ENCODE results near the gene PDE1C.
"Not testable (repeated sequence)": the region's sequence is repeated elsewhere in the genome, so short reads cannot be mapped to it uniquely, and the experiment has no call there.

The PDE1C gene

DNA sequence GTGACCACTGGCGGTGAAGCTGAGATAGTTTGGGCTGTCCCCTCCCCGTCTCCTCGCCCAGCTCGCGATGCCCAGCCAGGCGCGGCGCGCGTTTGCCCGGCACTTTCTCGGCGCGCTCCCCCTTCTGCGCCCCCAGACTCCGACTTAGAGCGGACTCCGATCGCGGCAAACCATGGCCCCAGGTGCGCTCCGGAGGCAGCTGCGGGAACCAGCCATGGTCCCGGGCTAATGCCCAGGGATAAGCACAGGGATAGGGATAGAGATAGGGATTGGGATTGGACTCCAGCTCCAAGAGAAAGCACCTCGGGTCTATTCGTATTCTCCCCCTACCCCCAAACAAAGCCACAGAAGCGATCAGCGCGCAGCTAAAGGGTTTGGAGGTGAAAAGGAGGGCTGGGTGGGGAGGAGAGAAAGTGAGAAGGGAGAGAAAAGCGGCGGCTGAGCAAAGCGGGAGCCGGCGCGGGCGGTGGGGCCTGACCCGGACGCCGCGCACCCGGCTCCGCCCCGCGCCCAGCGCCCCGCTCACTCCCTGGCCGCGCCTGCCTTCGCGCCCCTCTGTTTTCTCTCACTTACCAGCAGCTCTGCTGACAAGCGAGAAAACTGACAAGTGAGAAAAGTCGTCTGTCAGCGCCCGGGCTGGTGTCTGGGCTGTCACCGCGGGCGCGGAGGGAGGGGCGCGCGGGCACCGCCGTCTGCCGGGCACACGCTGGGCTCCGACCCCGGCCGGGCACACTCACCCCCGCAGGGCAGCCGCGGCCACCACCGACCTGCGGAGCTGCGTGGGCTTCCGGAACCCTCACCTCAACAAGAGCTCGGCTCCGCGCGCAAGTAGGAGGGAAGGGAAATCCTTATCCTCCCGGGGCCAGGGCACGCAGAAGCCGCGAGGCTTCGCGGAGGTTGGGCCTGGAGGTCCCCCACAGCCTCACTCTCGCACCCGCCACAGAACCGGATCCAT is at the start of gene PDE1C:
TSS of gene PDE1C (minus strand) at position 2 of the 955 bp plus-strand sequence.
- DNase-seq (ENCODE audit: low read depth), result no peak

DNA sequence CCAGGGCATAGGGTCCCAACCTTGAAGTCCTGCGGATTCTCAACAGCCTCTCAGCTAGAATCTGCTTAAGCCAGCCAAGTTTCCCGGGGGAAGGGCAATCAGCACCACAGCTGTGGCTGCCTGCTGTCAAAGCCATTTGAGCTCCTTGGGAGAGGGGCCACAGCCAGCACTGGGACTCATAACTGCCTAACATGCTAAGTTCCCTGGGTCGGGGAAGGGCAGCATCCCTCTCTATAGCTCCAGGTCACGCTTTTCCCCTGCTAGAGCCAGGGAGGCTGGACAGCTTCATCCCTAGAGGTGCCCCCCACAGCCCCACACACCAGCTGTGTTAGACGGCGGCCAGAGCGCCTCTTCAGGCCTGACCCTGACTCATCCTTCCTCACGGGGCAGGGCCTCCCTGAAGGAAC is 49.6 kb upstream of the PDE1C start:
- DNase-seq (ENCODE audit: low read depth), result no peak

DNA sequence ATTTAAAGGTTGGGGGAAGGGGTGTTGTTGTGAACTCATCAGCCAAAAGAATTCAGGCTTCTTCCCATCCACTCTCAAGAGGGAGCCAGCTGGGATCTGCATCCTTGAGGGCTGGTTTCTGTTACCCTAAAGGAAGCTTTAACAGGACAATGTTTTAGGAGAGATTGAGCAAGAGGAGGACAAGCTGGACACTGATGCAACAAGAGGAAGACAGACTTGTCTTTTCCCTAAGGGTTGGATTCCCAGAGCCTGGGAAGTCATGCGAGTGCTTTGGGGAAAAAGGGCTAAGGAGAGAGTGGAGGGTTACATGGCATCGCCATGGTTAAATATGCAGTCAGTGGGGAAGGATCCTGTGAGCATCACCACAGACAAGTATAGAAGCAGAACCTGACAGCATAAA is 47.6 kb upstream of the PDE1C start:
- no peak for DNase-seq (ENCODE audit: low read depth)

DNA sequence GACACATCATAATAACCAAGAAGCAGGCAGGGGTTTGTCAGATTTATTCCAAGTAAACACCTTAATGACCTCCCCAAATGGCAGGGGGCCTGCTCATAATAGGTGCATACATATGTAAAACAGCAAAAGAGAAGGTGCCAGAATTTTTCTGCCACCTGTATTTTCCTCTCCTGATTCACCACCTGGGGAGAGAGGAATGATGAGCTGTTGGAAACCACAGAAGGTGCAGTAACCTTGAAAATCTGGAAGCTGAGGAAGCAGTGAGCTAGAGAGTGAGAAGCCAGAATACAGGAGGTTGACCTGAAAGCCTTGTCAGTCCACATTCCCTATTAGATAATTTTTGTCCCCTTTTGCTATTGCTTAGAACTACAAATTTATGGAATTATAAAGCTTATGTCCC is 46.2 kb upstream of the PDE1C start:
- DNase-seq (ENCODE audit: low read depth), result no peak

DNA sequence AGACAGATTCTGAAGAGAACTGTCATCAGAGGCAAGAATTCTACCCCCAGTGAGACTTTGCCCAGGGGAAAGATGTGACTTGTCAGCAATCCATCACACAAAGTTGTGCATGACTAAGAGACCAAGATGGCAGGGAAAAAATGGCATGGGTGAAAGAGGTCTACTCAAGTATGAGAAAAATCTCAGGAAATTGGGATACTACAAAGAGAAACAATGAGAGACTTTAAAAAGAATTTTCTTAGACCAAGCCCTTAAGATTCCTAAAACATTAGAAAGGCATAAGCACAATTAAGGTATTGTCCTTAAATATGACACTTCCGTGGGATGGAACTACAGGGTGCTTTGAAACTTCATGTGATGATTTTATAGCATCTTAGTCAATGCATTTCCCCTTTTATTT is 45.6 kb upstream of the PDE1C start:
- DNase-seq (ENCODE audit: low read depth), result no peak

DNA sequence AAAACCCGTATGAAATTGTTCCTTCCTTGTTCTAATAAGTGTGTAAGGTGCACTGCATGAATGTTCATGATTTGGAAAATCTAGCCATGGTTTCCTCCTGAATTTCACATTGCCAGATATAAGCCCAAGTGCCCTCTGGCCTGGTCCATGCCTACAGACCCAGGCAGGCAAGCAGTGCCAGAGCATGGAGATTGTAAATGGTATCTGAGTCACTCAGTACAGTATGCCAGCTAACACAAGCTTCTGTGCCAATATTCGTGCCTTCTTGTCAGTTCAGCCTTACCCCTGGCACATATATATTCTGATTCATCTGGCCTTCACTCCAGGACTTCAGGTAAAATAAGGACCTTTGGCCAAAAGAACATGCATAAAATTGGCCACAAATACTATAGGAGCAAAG is 38.4 kb upstream of the PDE1C start:
- no peak for DNase-seq (ENCODE audit: low read depth)

DNA sequence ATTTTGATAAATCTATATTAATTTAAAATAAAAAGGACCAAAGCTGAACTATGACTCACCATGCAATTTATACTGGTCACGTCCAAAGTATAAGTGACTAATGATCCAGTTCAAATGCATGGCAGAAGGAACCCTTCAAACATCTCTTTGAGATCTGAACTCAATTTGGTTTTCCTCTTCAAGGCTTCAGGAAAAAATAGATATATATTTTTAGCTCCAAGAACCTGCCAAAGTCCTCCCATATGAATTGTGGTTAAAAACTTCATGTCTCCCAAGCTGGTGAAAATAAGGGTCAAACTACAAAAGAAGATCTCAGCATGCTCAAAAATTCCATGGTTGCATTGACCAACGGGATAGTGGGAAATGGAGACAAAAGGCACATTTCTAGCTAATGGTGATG is 34.6 kb upstream of the PDE1C start:
- DNase-seq (ENCODE audit: low read depth), result no peak

DNA sequence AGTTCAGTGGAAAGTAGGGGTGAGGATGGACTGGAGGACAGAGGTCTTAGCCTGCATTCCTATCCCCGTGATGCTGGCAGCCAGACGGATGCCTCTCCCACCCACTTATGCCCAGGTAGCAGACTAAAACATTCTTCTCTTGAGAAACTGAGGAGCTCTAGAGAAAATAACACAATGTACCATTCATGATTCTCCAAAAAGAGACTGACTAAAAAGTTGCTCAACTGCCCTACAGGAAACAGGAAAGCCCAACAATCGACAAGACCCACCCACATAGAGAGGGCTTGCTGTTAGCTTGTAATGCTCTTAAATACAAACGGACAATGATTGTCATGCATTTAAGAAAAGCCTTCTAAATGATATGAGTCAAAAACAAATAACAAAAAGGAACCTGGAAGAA is 33.2 kb upstream of the PDE1C start:
- DNase-seq (ENCODE audit: low read depth), result no peak

DNA sequence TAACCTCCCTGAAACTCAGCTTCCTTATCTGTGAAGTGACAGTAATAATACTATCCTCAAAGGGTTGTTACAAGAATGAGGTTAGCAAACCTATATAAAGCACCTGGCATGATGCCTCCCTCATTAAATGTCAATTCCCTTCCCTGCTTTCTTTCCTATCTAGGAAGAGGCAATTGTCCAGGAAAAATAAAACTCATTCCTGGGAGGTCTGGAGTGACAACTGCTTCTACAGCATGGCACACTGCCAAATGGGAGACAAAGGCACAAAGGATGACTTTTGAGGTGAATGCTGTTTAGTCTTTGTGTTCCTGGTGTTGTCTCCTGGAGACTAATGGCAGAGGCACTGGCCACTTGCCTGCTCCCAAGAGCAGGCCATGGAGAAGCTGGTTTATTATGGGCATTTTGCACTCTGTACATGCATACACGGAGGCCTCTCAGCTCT is 32.2 kb upstream of the PDE1C start:
- DNase-seq (ENCODE audit: low read depth), result no peak

DNA sequence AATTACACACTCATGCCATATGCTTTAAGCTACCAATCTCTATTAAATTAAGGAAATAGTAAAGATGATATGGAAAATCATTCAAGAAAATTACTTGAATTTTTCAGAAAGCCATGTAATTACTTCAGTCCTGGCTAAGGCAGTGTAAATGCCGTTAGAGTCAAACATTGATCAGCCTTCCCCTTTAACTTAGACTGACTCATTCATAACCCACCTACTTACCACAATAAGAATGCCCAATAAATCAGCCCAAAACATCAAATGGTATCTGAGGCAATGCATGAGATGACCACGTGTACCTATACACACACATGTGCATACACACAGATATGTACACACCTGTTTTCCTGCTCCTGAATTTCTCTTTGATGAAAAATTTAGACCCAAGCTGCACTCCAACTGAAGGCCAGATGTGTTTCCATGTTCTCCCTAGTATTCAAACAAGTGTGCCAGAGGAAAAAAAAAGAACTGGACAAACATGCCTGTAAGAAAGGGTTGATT is 30.2 kb upstream of the PDE1C start:
- no peak for DNase-seq (ENCODE audit: low read depth)

DNA sequence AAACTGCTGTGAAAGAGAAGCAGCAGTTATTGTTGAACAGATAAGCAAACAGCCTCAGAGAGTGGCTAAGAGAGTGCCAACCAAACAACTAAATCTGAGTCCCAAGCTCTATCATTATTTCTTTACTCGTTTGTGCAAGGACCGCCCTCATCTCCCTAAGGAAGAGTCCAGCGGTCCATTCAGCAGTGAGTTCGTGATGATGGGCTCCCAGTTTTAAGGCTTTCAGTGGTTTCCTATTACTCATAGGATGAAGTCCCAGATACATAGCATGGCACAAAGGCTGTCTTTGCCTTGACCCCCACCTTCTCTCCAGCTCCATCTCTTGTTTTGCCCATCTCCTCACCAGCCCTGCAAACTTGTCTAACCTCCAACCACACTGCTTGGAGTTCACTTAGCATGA is 24.3 kb upstream of the PDE1C start:
- no peak for DNase-seq (ENCODE audit: low read depth)

DNA sequence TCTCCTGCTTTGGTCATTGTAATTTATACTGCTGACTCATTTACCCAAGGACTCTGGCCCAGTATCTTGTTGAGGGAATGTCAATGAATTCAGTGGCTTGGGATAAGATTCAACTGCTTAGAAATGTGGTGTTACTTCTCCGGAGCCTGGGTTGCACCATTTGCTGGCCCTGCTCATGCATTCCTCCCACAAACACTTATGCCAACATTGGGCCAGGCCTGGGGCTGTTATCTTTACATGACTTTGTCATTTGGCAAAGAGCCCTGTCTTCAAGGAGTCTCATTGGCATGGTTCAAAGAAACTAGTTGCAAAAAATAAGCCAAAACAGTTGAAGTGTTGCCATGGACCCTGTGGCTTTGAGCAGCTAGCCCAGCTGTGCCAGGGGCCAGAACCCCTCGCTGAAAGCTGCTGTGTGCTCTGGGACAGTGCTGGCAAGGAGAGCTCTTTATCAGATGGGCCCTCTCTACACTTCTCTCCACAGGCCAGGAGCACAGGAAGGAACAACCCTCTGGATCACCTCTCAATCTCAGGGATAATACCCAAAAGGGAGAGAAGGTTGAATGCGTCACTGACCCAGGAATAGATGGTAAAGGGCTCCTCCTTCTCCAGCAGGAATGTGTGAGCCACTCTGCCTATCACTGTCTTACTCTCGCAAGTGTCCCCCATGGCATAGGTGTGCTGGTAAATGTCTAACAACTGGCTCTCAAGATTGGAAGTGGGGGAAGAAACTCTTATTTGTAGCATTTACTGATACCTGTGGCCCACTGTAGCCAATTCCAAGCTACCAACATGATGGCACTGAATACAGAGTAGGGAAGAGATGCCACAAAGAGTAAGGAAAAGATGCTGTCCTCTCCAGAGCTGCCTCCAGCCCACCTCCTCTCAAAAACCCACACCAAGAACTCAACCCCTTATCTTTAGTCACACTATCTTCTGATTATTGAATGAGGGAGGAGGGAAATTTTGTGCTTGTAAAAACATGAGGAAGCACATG is 23.5 kb upstream of the PDE1C start:
- DNase-seq (ENCODE audit: low read depth), result no peak

DNA sequence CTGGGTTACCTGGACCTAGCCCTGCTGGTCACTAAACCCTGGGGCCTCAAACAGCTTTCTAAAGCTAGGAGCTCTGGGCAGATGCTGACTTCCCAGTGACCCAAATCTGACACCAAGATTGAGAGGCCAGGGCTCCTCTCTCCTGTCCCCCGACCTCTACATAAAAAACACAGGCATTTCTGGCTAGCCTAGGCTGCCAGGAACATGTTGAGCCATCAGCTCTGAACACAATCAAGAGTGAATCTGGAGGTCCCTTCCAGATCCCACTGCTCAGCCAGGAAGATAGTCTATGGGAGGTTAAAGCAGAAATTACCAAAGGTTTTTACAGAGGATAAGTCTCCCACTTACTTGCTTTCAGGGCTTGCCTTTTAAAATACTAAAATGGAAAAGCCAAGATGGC is 22.1 kb upstream of the PDE1C start:
- DNase-seq (ENCODE audit: low read depth), result no peak

DNA sequence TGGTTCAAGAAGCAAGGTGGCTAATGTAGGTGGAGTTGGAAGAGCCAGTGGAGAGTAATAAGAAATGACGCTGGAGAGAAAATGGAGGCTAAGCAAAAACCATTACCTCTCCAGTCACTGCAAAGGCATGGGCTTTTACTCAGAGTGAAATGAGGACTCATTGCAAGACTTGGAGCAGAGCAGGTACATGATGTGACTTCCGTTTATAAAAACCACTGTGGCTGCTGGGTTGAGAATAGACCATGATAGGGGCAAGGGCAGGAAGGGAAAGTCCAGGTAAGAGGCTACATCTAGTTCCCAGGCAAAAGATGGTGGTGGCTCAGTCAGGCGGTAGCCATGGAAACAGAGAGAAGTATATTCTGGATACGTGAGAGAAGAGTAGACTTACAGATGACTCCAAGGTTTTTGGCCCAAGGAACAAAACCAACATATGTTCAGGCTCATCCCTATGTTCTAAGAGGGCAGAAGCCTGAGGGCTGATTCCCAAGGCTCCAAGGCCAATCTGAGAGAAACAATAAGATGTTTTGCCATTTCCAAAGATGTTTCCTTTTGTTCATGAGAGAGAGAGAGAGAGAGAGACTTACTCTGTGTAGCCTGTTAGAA is 21.5 kb upstream of the PDE1C start:
- no peak for DNase-seq (ENCODE audit: low read depth)

DNA sequence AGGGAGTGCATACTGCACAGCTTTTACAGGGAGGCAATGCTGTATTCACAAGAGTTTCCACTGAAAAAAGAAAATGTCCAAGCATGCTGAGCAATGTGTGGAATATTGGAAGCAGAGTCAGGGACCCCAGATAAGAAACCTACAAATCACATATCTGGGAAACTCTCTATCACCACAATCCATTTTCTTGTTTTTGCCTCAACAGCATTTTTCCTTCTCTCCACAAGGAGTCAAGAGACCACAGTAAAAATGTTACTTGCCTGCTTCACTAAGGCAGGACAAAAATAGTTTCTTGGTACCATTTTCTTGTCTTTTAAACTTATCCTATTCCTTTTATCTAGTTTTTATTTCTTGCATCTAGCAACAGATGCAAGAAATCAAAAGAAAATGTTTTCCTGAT is 19.5 kb upstream of the PDE1C start:
- DNase-seq (ENCODE audit: low read depth), result no peak

DNA sequence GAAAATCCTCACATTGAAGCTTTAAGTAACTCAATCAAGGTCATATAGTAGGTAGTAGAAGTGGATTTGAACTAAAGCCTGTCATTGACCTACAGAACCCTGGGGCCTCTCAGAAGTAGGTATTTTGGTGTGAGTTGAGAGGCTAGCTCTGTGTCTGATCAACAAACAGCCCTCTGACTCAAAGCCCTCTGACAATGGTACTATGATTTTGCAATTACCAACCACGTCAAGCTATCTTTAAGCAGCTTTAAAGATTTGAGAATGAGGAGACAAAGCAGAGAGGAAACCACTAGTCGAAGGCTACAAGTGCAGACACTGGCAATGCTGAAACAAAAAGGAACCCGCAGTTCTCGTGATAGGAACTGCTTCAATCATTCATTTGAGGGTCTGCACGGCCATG is 19.0 kb upstream of the PDE1C start:
- no peak for DNase-seq (ENCODE audit: low read depth)

DNA sequence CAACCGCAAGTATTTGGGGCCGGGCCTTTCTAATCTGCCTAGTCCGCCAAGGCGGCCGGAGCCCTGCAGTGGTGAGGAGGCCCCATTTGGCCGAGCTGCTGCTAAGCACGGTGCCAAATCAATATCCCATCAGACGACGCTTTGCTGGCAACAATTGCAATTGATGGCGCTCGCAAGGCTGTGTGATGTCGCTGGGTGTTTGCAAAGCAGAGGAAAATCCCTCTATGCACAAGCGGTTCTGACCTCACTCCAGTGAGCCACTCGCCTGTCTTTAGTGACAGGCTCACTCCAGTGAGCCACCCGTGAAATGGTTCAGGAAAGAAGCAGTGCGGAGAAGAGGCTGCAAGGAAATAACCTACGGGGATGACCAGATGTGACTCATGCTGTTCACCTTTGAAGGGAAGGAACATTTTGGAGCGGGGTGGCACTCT is 18.3 kb upstream of the PDE1C start:
- no peak for DNase-seq (ENCODE audit: low read depth)

DNA sequence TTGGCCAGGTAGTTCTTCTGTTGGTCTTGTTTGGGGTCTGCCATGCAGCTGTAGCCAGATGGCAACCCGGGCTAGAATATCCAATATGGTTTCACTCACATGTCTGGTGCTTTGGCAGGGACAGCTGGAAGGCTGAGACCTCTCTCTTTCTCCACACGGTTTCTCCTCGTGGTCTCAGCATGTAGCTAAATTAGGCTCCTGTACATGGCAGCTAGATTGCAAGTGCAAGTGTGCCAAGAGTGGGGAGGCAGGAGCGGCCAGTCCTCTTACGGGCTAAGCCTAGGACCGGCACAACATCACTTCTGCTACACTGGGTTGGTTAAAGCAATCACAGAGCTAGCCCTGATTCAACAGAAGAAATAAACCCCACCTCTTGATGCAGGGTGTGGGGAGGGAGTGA is 9.3 kb upstream of the PDE1C start:
- no peak for DNase-seq (ENCODE audit: low read depth)

DNA sequence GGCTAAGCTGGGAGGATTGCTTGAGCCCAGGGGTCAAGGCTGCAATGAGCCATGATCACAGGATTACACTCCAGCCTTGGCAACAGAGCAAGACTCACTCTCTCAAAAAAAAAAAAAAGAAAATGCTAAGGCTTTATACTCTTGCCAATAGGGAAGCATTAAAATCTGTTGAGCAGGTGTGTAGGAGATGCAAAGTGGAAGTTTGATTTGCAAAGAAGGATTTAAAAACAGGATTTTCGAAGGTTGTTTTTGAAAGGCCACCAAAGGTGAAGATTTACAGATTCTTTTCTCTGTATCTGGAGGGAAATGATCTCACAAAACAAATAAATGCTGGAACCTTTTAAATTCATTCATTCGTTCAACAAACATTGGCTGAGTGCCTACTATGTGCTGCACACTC is 8.6 kb upstream of the PDE1C start:
- no peak for DNase-seq (ENCODE audit: low read depth)

DNA sequence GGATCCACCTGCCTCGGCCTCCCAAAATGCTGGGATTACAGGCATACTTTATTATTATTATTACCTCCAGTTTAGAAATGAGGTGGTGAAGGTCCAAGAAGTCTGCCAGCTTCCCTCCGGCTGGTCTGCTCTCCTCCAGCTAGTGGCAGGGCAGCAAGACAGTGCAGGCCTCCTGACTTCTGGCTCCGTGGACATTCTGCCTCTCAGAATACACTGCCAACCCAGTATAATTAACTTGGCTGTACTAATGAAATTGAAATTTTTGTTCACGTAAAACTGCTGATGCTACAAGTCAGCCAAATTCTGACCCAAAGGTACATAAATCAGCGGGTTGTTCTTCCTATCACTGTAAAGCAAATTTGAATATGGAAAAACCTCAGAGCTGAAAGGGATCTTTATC is 7.6 kb upstream of the PDE1C start:
- no peak for DNase-seq (ENCODE audit: low read depth)

DNA sequence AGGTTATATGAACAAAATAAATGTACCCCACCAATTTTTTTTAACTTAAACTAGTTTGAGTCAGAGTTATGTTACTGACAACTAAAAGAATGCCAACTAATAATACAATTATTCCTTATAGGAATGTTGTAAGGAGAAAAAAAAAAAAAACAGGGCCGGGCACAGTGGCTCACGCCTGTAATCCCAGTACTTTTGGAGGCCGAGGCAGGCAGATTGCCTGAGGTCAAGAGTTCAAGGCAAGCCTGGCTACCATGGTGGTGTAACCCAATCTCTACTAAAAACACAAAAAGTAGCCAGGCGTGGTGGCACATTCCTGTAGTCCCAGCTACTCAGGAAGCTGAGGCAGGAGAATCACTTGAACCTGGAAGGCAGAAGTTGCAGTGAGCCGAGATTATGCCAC is 6.6 kb upstream of the PDE1C start:
- not testable (repeated sequence) for DNase-seq (ENCODE audit: low read depth)

DNA sequence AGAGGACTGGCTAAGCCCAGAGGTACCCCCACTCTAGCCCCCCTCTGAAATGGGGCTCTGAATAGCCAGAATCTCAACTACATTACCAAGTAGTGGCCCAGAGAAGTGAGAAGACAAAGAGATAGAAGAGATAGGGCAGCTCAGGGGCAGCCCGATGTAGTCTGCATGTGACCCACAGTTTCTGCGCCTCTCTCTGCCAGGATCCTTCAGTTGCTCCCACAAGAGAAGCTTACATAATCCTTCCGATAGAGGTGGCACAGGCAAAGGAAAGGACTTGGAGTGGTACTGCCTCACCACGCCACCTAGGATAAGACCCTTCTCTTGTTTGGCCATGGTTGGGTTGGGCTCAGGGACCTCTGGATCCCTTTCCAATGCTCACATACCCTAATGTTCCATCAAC is 5.4 kb upstream of the PDE1C start:
- DNase-seq (ENCODE audit: low read depth), result no peak

All from stimulated activated CD8-positive, alpha-beta memory T cell treated with anti-CD3 and anti-CD28 coated beads, Interleukin-7, amount 100 ng/mL, for 24 hours (primary cell).